ENCODE measurements around the gene KLK3. TPM values are rescaled to one million over a fixed set of nuclear protein-coding genes. Genes with fewer than 3 reads are reported as not detected.

The KLK3 gene
- total and polyA plus RNA-seq, 2 of the 8 experiments (the other 6 are each of a cell fraction or from before 2014, with no cell fraction given): 0.08 TPM; not detected in 1

- Histone ChIP-seq H4K91ac (replicated peaks; ENCODE audit: insufficient read length, low read length) (no peak overlapping the region), H2BK15ac (ENCODE audit: low read length) (no peak overlapping the region), H3K9me3 (ENCODE audit: insufficient read depth in 2 of 2, low read depth in 1 of 2, low read length in 1 of 2) (0 out of 4 replicates have a peak, but pooled peaks cover 0 to 4% of the 10 kb centered on the region in 2 experiments), H2BK5ac (ENCODE audit: low read depth, low read length) (no peak overlapping the region), H3K79me2 (ENCODE audit: control insufficient read depth in 1 of 2, insufficient read depth in 2 of 2, low read length in 2 of 2) (no peaks in the 10 kb centered on the region), H3K56ac (replicated peaks; ENCODE audit: insufficient read length, low read depth, low read length) (no peak overlapping the region), H3K4me3 (ENCODE audit: extremely low read depth in 1 of 4, insufficient read depth in 2 of 4, low read depth in 3 of 4, low read length in 4 of 4) (no peak overlapping the region), H4K5ac (ENCODE audit: insufficient read length, low read depth, low read length) (no peak overlapping the region), H3K18ac (ENCODE audit: extremely low read depth, low read length) (no peak overlapping the region), H3K27ac (ENCODE audit: low read depth, low read length) (no peak overlapping the region), H4K20me1 (replicated peaks in 1 of 2; ENCODE audit: control insufficient read depth in 1 of 2, insufficient read depth in 2 of 2, low read length in 2 of 2) (no peaks in the 10 kb centered on the region), H3K27me3 (replicated peaks in 1 of 4; ENCODE audit: control insufficient read depth in 3 of 4, extremely low read depth in 1 of 4, insufficient read depth in 3 of 4, low read length in 3 of 4) (no peaks in the 10 kb centered on the region; a peak in 1 of 7 replicates), H3K36me3 (ENCODE audit: control insufficient read depth in 2 of 4, insufficient read depth in 4 of 4, low read length in 3 of 4) (no peaks in the 10 kb centered on the region), H3K4ac (replicated peaks; ENCODE audit: insufficient read length, low read depth, low read length) (no peak overlapping the region), H3K4me2 (ENCODE audit: insufficient read depth in 1 of 2, low read depth in 2 of 2, low read length in 2 of 2) (no peak overlapping the region), H3K9ac (replicated peaks in 1 of 4; ENCODE audit: extremely low read depth in 1 of 4, low read depth in 3 of 4, low read length in 3 of 4) (no peak overlapping the region), H3K23ac (ENCODE audit: insufficient read length) (no peak overlapping the region), H4K8ac (ENCODE audit: extremely low read depth, insufficient read depth, low read length) (no peak overlapping the region), H2BK120ac (replicated peaks; ENCODE audit: low read depth, low read length) (no peak overlapping the region), H2AK5ac (ENCODE audit: low read depth, low read length) (no peak overlapping the region), H3K4me1 (replicated peaks in 1 of 4; ENCODE audit: control insufficient read depth in 3 of 4, insufficient read depth in 4 of 4, low read length in 3 of 4) (0 out of 7 replicates have a peak, but pooled peaks cover 0 to 2% (median 0%) of the 10 kb centered on the region in 4 experiments), H3K79me1 (ENCODE audit: low read depth, low read length) (no peaks in the 10 kb centered on the region), H3K14ac (ENCODE audit: insufficient read length) (no peak overlapping the region), H2BK20ac (ENCODE audit: low read length) (no peak overlapping the region), H2AFZ (ENCODE audit: low read length) (no peak overlapping the region), H3K23me2 (ENCODE audit: low read depth, low read length) (no peaks in the 10 kb centered on the region), H2BK12ac (ENCODE audit: low read depth, low read length) (no peak overlapping the region)
- WGBS, 2 experiments (ENCODE audit: extremely low coverage in 1 of 2, insufficient coverage in 1 of 2, insufficient read length in 1 of 2, insufficient replicate concordance in 2 of 2, low coverage in 1 of 2, low lambda C conversion rate in 2 of 2, missing lambda C conversion rate in 1 of 2): 86% methylated on average over 2 of the region's 2 CpGs; no CpG with 5 or more reads in 1 of the 2 experiments
- DNase-seq (ENCODE audit: low read depth in 1 of 2, low spot score in 2 of 2): no peak
- FAIRE-seq: no peak
- ChIA-PET POLR2A (ENCODE audit: partially characterized antibody) (interaction anchor here (0.6 to 1.1 kb wide), 2 partner anchors 46 to 71 kb away, joined by 3 read pairs; no protein-coding TSS in a partner anchor), CTCF (ENCODE audit: partially characterized antibody) (interaction anchor here (0.6 to 2.1 kb wide), 5 partner anchors 10 to 607 kb away, joined by 3 to 7 read pairs (median 5); partner anchors contain the start of gene KLK15)
- TF ChIP-seq TEAD4 (IDR thresholded peaks at IDR 0.05; ENCODE audit: low read depth, low read length): no peak
- TF ChIP-seq GTF2F1 (IDR thresholded peaks at IDR 0.05; ENCODE audit: borderline replicate concordance, low read depth, low read length): no peak
- TF ChIP-seq PHF8 (conservative IDR thresholded peaks at IDR 0.05; ENCODE audit: low read depth, low read length): no peak
- TF ChIP-seq BRCA1 (IDR thresholded peaks at IDR 0.05; ENCODE audit: low read depth, low read length): no peak
- no peak for TF ChIP-seq KDM1A (IDR thresholded peaks at IDR 0.05; ENCODE audit: borderline replicate concordance, low read length)
- TF ChIP-seq GABPA (IDR thresholded peaks at IDR 0.05; ENCODE audit: borderline replicate concordance, insufficient read depth, low read length): no peak
- TF ChIP-seq ASH2L (IDR thresholded peaks at IDR 0.05; ENCODE audit: low read length): no peak
- no peak for TF ChIP-seq CHD1 (IDR thresholded peaks at IDR 0.05; ENCODE audit: low read depth, low read length)
- TF ChIP-seq EZH2 (IDR thresholded peaks at IDR 0.05; ENCODE audit: low read depth, low read length, severe bottlenecking): no peak
- TF ChIP-seq USF2 (IDR thresholded peaks at IDR 0.05; ENCODE audit: low read length): no peak
- no peak for TF ChIP-seq CBX8 (IDR thresholded peaks at IDR 0.05; ENCODE audit: borderline replicate concordance, low read depth, low read length)
- no peak for TF ChIP-seq RBBP5 (IDR thresholded peaks at IDR 0.05; ENCODE audit: borderline replicate concordance, low read depth, low read length)
- no peak for TF ChIP-seq SIX5 (IDR thresholded peaks at IDR 0.05; ENCODE audit: low read depth, low read length)
These were observed 11.5 kb upstream of the KLK3 start for GRCh38 chr19:50843205-50843604.

Data from H1 (cell line).